Lower leg skin (tissue), 4 donors: ENCODE results near the gene ROBO1. TPM values are rescaled to one million over a fixed set of nuclear protein-coding genes. Genes with fewer than 3 reads are reported as not detected.
"Not testable (repeated sequence)": the region's sequence is repeated elsewhere in the genome, so short reads cannot be mapped to it uniquely, and the experiment has no call there.

Source experiments
- DNase-seq, 2 donors: peaks; one replicate each; pipeline ENCODE4 v3.0.0-alpha.2; 2019; ENCODE audit warnings: low spot score in 2 of 2
- H3K4me3 ChIP-seq: fragments of 200-600 bp; sonication (generic); 2 replicates; pipeline ENCODE4 v1.5.1; 2017; ENCODE audit warnings: mild to moderate bottlenecking, low read depth; ENCODE audit not compliant: poor library complexity, severe bottlenecking
- CTCF ChIP-seq, 3 donors: fragments of 450-650 bp; IDR thresholded peaks; one replicate each; pipeline ENCODE4 v1.5.1; 2016; ENCODE audit warnings: antibody characterized with exemption in 3 of 3, mild to moderate bottlenecking in 3 of 3, moderate library complexity in 2 of 3
- POLR2A ChIP-seq, 2 donors: fragments of 450-650 bp; IDR thresholded peaks; one replicate each; pipeline ENCODE4 v1.6.1; 2016 to 2017; ENCODE audit warnings: antibody characterized with exemption in 2 of 2, mild to moderate bottlenecking in 1 of 2, moderate library complexity in 1 of 2
- WGBS, 2 donors: methylation state at CpG; one replicate each; pipeline ENCODE4 v1.1.5; 2018; 5-methylcytosine and 5-hydroxymethylcytosine counted together
- intact Hi-C: fragments of 100-400 bp; cut with DNase I; formaldehyde crosslinking; loops from one replicate; pipeline ENCODE4 v1.15.0; 2023; ENCODE audit warnings: low total_unique reads
- total RNA-seq, 4 donors: library from RNA; depleted of rRNA; stranded (reverse); fragments of >200 nt; gene quantifications; one replicate each; pipeline ENCODE4 v1.1.0, GENCODE V29; 2016

ROBO1 gene
- total RNA-seq, 4 donors from 2014 or later: 26.3 to 60.0 (median 51.0) TPM

DNA sequence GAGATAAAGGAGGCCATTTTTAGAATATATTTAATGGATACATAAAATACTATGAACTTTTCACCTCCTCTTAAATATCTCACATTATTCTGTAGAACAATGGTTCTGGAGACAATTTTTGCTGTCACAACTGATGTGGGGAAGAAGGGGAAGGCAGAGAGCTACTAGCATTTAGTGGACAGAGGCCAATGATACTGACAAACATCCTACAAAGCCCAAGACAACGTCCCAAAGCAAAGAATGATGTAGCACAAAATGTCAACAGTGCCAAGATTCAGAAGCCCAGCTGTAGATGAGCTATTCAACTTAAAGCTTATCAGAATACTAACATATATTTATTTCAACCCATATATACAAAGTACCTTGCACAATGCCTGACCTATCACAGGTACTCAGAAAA, 1069.4 kb downstream of the ROBO1 start:
- no peak overlapping the region for H3K4me3 ChIP-seq
- no peak for DNase-seq
- intact Hi-C loops: no loop called here
- TF ChIP-seq POLR2A (IDR thresholded peaks at IDR 0.05) (no peak), CTCF (IDR thresholded peaks at IDR 0.05) (no peak)
- WGBS, 2 donors: 30 to 38% methylated on average over 1 of the region's 1 CpG

DNA sequence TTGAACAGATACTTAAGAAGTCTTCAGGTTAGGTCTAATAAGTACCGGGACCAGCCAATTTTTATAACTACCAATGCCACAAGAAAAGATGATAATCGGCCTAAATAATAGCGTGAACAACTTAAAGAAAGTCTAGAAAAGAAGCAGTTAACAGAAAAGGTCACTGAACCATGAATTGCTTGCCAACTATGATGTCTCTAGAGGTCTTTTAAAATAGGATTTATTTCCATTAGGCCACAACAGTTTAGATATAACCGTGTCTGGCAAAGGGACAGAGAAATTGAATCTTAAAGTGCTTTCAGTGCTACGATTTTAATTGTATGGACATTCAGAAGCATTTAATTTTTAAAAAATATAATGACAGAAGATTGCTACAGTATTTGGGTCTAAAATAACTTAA, 1070.4 kb downstream of the ROBO1 start:
- no peak overlapping the region for H3K4me3 ChIP-seq
- no peak for DNase-seq
- TF ChIP-seq POLR2A (IDR thresholded peaks at IDR 0.05) (no peak), CTCF (IDR thresholded peaks at IDR 0.05) (no peak)
- 70 to 83% methylated on average over 5 of the region's 5 CpGs for WGBS, 2 donors
- intact Hi-C loops: no loop called here

DNA sequence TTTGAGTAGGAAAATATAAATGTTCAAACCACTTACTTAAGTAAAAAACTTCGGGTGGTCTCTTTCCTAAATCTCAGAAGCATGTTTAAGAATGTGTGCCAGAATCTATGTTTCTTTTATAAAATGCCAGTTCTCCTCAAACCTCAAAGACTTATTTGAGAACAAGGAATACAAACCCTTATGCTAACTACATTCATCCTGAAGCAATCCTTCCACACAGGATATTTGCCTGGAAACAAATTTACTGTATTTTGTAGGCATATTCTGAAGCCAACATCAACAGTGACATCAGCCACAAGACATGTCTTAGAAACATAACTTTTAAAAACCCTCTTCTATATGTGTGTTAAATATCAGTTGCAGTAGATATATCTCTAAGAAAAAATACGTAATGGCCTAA, 1077.0 kb downstream of the ROBO1 start:
- no peak overlapping the region for H3K4me3 ChIP-seq
- intact Hi-C loops: no loop called here
- 23% methylated on average over 2 of the region's 2 CpGs for whole genome bisulfite sequencing, 2 donors
- DNase-seq: no peak
- no peak for TF ChIP-seq CTCF (IDR thresholded peaks at IDR 0.05)
- no peak for TF ChIP-seq POLR2A (IDR thresholded peaks at IDR 0.05)

DNA sequence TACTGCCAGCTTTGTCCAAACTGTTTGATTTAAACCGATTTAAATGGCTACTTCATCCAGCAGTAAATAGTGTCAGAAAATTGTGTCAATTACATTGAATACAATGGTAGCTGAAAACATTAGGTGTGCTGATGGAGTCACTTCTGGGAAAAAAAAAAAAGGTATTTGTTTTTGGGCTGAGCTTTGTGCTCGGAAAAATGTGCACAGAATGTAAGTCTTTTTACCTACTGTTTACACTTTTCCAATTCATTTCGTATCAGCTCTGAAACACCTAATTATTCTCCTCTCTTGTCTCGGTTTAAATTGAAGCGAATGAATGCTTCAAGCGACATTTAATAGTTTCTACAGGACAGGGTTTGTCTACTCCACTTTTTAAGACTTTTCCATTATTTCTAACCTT, 1078.4 kb downstream of the ROBO1 start:
- H3K4me3 ChIP-seq: no peak overlapping the region
- WGBS, 2 donors: 62 to 81% methylated on average over 6 of the region's 6 CpGs
- no peak for TF ChIP-seq CTCF (IDR thresholded peaks at IDR 0.05)
- TF ChIP-seq POLR2A (IDR thresholded peaks at IDR 0.05): no peak
- intact Hi-C loops: no loop called here
- no peak for DNase-seq

DNA sequence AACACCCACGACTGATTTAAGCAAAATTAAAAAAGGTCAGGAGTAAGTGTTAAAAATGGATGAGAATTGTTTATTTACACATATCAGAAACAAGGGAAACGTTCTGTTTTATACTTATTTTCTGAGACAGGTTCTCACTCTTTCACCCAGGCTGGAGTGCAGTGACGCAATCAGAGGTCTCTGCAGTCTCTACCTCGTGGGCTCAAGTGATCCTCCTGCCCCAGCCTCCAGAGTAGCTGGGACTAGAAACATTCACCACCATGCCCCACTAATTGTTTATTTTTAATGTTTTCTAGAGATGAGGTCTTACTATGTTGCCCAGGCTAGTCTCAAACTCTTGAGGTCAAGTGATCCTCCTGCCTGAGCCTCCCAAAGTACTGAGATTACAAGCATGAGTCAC, 1080.3 kb downstream of the ROBO1 start:
- intact Hi-C loops: no loop called here
- TF ChIP-seq CTCF (IDR thresholded peaks at IDR 0.05): no peak
- TF ChIP-seq POLR2A (IDR thresholded peaks at IDR 0.05): no peak
- H3K4me3 ChIP-seq: no peak overlapping the region
- no peak for DNase-seq
- WGBS, 2 donors: 90 to 93% methylated on average over 4 of the region's 4 CpGs

DNA sequence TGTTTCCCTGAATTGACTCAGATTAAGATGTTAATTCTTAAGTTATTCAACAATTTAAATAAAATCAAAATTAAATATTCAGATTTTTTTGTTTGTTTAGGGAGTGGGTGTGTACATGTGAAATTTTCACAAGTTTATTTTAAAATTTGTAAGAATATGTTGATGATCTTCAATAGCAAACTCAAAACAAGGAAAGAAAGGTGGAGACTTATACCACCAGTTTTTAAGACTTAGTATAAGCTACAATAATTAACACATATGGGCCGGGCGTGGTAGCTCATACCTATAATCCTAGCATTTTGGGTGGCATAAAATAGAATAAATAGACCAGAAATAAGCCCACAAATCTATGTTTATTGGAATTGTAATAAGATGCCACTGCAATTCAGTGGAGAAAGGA, 1084.5 kb downstream of the ROBO1 start:
- intact Hi-C loops: no loop called here
- no peak overlapping the region for H3K4me3 ChIP-seq
- WGBS, 2 donors: 96% methylated on average over 2 of the region's 2 CpGs
- DNase-seq: no peak
- TF ChIP-seq POLR2A (IDR thresholded peaks at IDR 0.05) (no peak), CTCF (IDR thresholded peaks at IDR 0.05) (no peak)

- 92 to 98% methylated on average over 25 of the region's 25 CpGs for WGBS, 2 donors
- intact Hi-C loops, DNase-seq, H3K4me3 ChIP-seq: not testable (repeated sequence)
Measured at GRCh38 chr3:78675119-78675805, 1092.5 kb downstream of the ROBO1 start.
